ENCODE data around the gene CDKAL1. TPM values are rescaled to one million over a fixed set of nuclear protein-coding genes. Genes with fewer than 3 reads are reported as not detected.

CDKAL1 gene
- total and polyA plus RNA-seq, 2 experiments from 2014 or later: 12.2 to 13.7 TPM

- no peaks in the 10 kb centered on the region for H3K4me1 ChIP-seq (ENCODE audit: low read depth)
- no peak for TF ChIP-seq CTCF (IDR thresholded peaks at IDR 0.05; ENCODE audit: low read depth, low read length)
- no peak overlapping the region for H3K4me3 ChIP-seq
These were observed 639.4 kb downstream of the CDKAL1 start for GRCh38 chr6:21173678-21174077.

GRCh38 chr6:21176197-21176596, 641.9 kb downstream of the CDKAL1 start:
- H3K9me3 ChIP-seq (ENCODE audit: low read depth): no peaks in the 10 kb centered on the region
- no peak for DNase-seq (ENCODE audit: low read depth in 1 of 2, low spot score in 1 of 2)
- H3K4me3 ChIP-seq: no peak overlapping the region
- no peaks in the 10 kb centered on the region for H3K36me3 ChIP-seq
- H3K27me3 ChIP-seq: no peaks in the 10 kb centered on the region
- H3K4me1 ChIP-seq (ENCODE audit: low read depth): no peaks in the 10 kb centered on the region
- H3K27ac ChIP-seq: no peak overlapping the region
- no peak for TF ChIP-seq CTCF (IDR thresholded peaks at IDR 0.05; ENCODE audit: low read depth, low read length)

More at GRCh38 chr6:21173678-21174077, 639.4 kb downstream of the CDKAL1 start:
- H3K27me3 ChIP-seq: no peaks in the 10 kb centered on the region
- no peak overlapping the region for H3K27ac ChIP-seq
- H3K9me3 ChIP-seq (ENCODE audit: low read depth): no peaks in the 10 kb centered on the region
- H3K36me3 ChIP-seq: no peaks in the 10 kb centered on the region
- no peak for DNase-seq (ENCODE audit: low read depth in 1 of 2, low spot score in 1 of 2)

GRCh38 chr6:21180155-21180554, 645.9 kb downstream of the CDKAL1 start:
- no peaks in the 10 kb centered on the region for H3K9me3 ChIP-seq (ENCODE audit: low read depth)
- no peaks in the 10 kb centered on the region for H3K36me3 ChIP-seq
- DNase-seq (ENCODE audit: low read depth in 1 of 2, low spot score in 1 of 2): no peak
- peaks cover 12% of the 10 kb centered on the region for H3K4me1 ChIP-seq (ENCODE audit: low read depth)
- no peak for TF ChIP-seq CTCF (IDR thresholded peaks at IDR 0.05; ENCODE audit: low read depth, low read length)
- no peaks in the 10 kb centered on the region for H3K27me3 ChIP-seq
- H3K27ac ChIP-seq: no peak overlapping the region
- H3K4me3 ChIP-seq: no peak overlapping the region

GRCh38 chr6:21180800-21181337, 646.6 kb downstream of the CDKAL1 start:
- no peak for DNase-seq (ENCODE audit: low read depth in 1 of 2, low spot score in 1 of 2)
- TF ChIP-seq CTCF (IDR thresholded peaks at IDR 0.05; ENCODE audit: low read depth, low read length): no peak
- H3K36me3 ChIP-seq: no peaks in the 10 kb centered on the region
- H3K27me3 ChIP-seq: no peaks in the 10 kb centered on the region
- H3K9me3 ChIP-seq (ENCODE audit: low read depth): no peaks in the 10 kb centered on the region
- H3K4me1 ChIP-seq (ENCODE audit: low read depth): peaks cover 13% of the 10 kb centered on the region
- H3K27ac ChIP-seq: no peak overlapping the region
- no peak overlapping the region for H3K4me3 ChIP-seq

- DNase-seq (ENCODE audit: low read depth in 1 of 2, low spot score in 1 of 2): no peak
- Histone ChIP-seq H3K4me1 (ENCODE audit: low read depth) (peaks cover 13% of the 10 kb centered on the region), H3K9me3 (ENCODE audit: low read depth) (no peaks in the 10 kb centered on the region), H3K27me3 (no peaks in the 10 kb centered on the region), H3K36me3 (no peaks in the 10 kb centered on the region), H3K4me3 (no peak overlapping the region), H3K27ac (no peak overlapping the region)
- no peak for TF ChIP-seq CTCF (IDR thresholded peaks at IDR 0.05; ENCODE audit: low read depth, low read length)
These were observed 647.6 kb downstream of the CDKAL1 start for GRCh38 chr6:21181866-21182265.

All from cardiac muscle cell (in vitro differentiated cells and primary cell).